ENCODE data around the gene LRRC47.

LRRC47 gene

GRCh38 chr1:3747522-3747848 lies 48.8 kb downstream of the LRRC47 start:
- DNase-seq (ENCODE audit: low spot score), result no peak

GRCh38 chr1:3746830-3747521 lies 49.3 kb downstream of the LRRC47 start:
- DNase-seq (ENCODE audit: low spot score), result peak; percentile 91

GRCh38 chr1:3746389-3746829 lies 49.9 kb downstream of the LRRC47 start:
- DNase-seq (ENCODE audit: low spot score), result no peak

- no peak for DNase-seq (ENCODE audit: low spot score)
Measured at GRCh38 chr1:3745590-3746381, 50.5 kb downstream of the LRRC47 start.

GRCh38 chr1:3745071-3745470 lies 51.2 kb downstream of the LRRC47 start:
- no peak for DNase-seq (ENCODE audit: low spot score)

- no peak for DNase-seq (ENCODE audit: low spot score)
Measured at GRCh38 chr1:3744646-3745045, 51.7 kb downstream of the LRRC47 start.

- no peak for DNase-seq (ENCODE audit: low spot score)
Measured at GRCh38 chr1:3743826-3744225, 52.5 kb downstream of the LRRC47 start.

- DNase-seq (ENCODE audit: low spot score), result no peak
Measured at GRCh38 chr1:3743421-3743820, 52.9 kb downstream of the LRRC47 start.

GRCh38 chr1:3742439-3743298 lies 53.6 kb downstream of the LRRC47 start:
- no peak for DNase-seq (ENCODE audit: low spot score)

- DNase-seq (ENCODE audit: low spot score), result no peak
Measured at GRCh38 chr1:3741566-3742438, 54.5 kb downstream of the LRRC47 start.

GRCh38 chr1:3740752-3741151 lies 55.5 kb downstream of the LRRC47 start:
- no peak for DNase-seq (ENCODE audit: low spot score)

GRCh38 chr1:3740042-3740441 lies 56.3 kb downstream of the LRRC47 start:
- no peak for DNase-seq (ENCODE audit: low spot score)

GRCh38 chr1:3738943-3739342 lies 57.4 kb downstream of the LRRC47 start:
- no peak for DNase-seq (ENCODE audit: low spot score)

- DNase-seq (ENCODE audit: low spot score), result no peak
Measured at GRCh38 chr1:3736708-3737107, 59.6 kb downstream of the LRRC47 start.

GRCh38 chr1:3736131-3736561 lies 60.2 kb downstream of the LRRC47 start:
- no peak for DNase-seq (ENCODE audit: low spot score)

- no peak for DNase-seq (ENCODE audit: low spot score)
Measured at GRCh38 chr1:3735688-3736087, 60.6 kb downstream of the LRRC47 start.

GRCh38 chr1:3735027-3735681 lies 61.1 kb downstream of the LRRC47 start:
- DNase-seq (ENCODE audit: low spot score), result no peak

- no peak for DNase-seq (ENCODE audit: low spot score)
Measured at GRCh38 chr1:3734602-3735001, 61.7 kb downstream of the LRRC47 start.

GRCh38 chr1:3733883-3734589 lies 62.3 kb downstream of the LRRC47 start:
- no peak for DNase-seq (ENCODE audit: low spot score)

- DNase-seq (ENCODE audit: low spot score), result no peak
Measured at GRCh38 chr1:3733094-3733882, 63.0 kb downstream of the LRRC47 start.
